Caco-2 (cell line): ENCODE measurements around the gene TRIO. TPM values are rescaled to one million over a fixed set of nuclear protein-coding genes. Genes with fewer than 3 reads are reported as not detected.
A peak's percentile ranks its signal among the peaks of the same experiment; 100 is the strongest.

Experiments used
- BruUV-seq: library from RNA; stranded (reverse); fragments of 400-500 nt; replicated peaks from 2 replicates; lab custom pipeline; 2021; lab: Mats Ljungman, UMichigan
- CTCF ChIA-PET: fragments of 300-600 bp; sonication (Branson Sonifier 250); formaldehyde crosslinking; loops from one replicate; lab custom pipeline; 2022; ENCODE audit warnings: antibody characterized with exemption; lab: Charles Lee
- POLR2A ChIA-PET: fragments of 300-600 bp; sonication (Branson Sonifier 250); formaldehyde crosslinking; loops from one replicate; lab custom pipeline; 2022; ENCODE audit warnings: antibody characterized with exemption; lab: Charles Lee
- DNase-seq, 2 experiments: peaks; one replicate each; pipeline versions ENCODE4 v3.0.0 to v3.0.0-alpha.2; 2020 to 2022
- H3K27me3 ChIP-seq: replicated peaks from 2 replicates; pipeline ENCODE4 v1.6.0; 2011; ENCODE audit warnings: low read length; ENCODE audit not compliant: control insufficient read depth, insufficient read depth
- H3K36me3 ChIP-seq: 2 replicates; pipeline ENCODE4 v1.5.1; 2011; ENCODE audit warnings: low read length; ENCODE audit not compliant: control insufficient read depth, insufficient read depth
- H3K4me1 ChIP-seq: fragments of 250-450 bp; sonication (Bioruptor Pico); 2 replicates; pipeline ENCODE4 v1.5.1; 2020; ENCODE audit warnings: mild to moderate bottlenecking
- H3K4me3 ChIP-seq: 2 replicates; pipeline ENCODE4 v1.5.1; 2011; ENCODE audit warnings: low read depth, mild to moderate bottlenecking, control low read depth, low read length
- H3K9me3 ChIP-seq: fragments of 250-450 bp; sonication (Bioruptor Pico); 2 replicates; pipeline ENCODE4 v1.5.1; 2020; ENCODE audit warnings: mild to moderate bottlenecking, moderate library complexity
- H3K27ac Mint-ChIP-seq: one replicate; pipeline ENCODE4 v1.8.0; 2022; ENCODE audit warnings: mixed read lengths; ENCODE audit not compliant: unreplicated experiment
- H3K27me3 Mint-ChIP-seq: one replicate; pipeline ENCODE4 v1.8.0; 2022; ENCODE audit warnings: mixed read lengths; ENCODE audit not compliant: insufficient read depth, unreplicated experiment
- H3K36me3 Mint-ChIP-seq: one replicate; pipeline ENCODE4 v1.8.0; 2022; ENCODE audit warnings: mild to moderate bottlenecking, mixed read lengths; ENCODE audit not compliant: insufficient read depth, unreplicated experiment
- H3K4me1 Mint-ChIP-seq: one replicate; pipeline ENCODE4 v1.8.0; 2022; ENCODE audit warnings: low read depth, mixed read lengths; ENCODE audit not compliant: unreplicated experiment
- H3K4me3 Mint-ChIP-seq: one replicate; pipeline ENCODE4 v1.8.0; 2022; ENCODE audit warnings: mild to moderate bottlenecking, moderate library complexity, mixed read lengths; ENCODE audit not compliant: unreplicated experiment
- H3K9me3 Mint-ChIP-seq: one replicate; pipeline ENCODE4 v1.8.0; 2022; ENCODE audit warnings: mixed read lengths; ENCODE audit not compliant: unreplicated experiment
- CTCF ChIP-seq, 2 experiments: fragments of 200-600 bp in 1 of 2; IDR thresholded peaks; 1 replicate in 1 of 2; 2 replicates in 1 of 2; pipeline versions ENCODE4 v1.5.1 to v1.8.0; 2011 to 2022; ENCODE audit warnings: antibody characterized with exemption in 1 of 2, control low read depth in 1 of 2, inconsistent platforms in 1 of 2, low read depth in 1 of 2, low read length in 1 of 2, mild to moderate bottlenecking in 1 of 2, moderate library complexity in 1 of 2; ENCODE audit not compliant: insufficient read depth in 1 of 2, severe bottlenecking in 1 of 2, unreplicated experiment in 1 of 2
- intact Hi-C: fragments of 100-400 bp; cut with micrococcal nuclease; formaldehyde crosslinking; loops from one replicate; pipeline ENCODE4 v1.10.0; 2022; ENCODE audit not compliant: unreplicated experiment
- total RNA-seq: library from RNA; stranded (reverse); gene quantifications from 2 replicates; pipeline ENCODE4 v1.2.3, GENCODE V29; 2022

The TRIO gene
- total RNA-seq, 1 experiment from 2014 or later = 92.0 TPM

- Mint-ChIP-seq H3K36me3 (no peaks in the 10 kb centered on the region), H3K27me3 (no peaks in the 10 kb centered on the region), H3K27ac (peak overlapping the region; percentile 39), H3K9me3 (no peaks in the 10 kb centered on the region), H3K4me1 (peaks cover 43% of the 10 kb centered on the region), H3K4me3 (no peak overlapping the region)
- no peaks in the 10 kb centered on the region for H3K9me3 ChIP-seq
- POLR2A ChIA-PET = no interaction called here
- no peak overlapping the region for H3K4me3 ChIP-seq
- intact Hi-C loops = no loop called here
- CTCF ChIA-PET = no interaction called here
- no peak for TF ChIP-seq CTCF (IDR thresholded peaks at IDR 0.05; ENCODE audit: insufficient read depth in 1 of 2, low read depth in 1 of 2, low read length in 1 of 2, severe bottlenecking in 1 of 2, unreplicated experiment in 1 of 2)
- no TSS peak for BruUV-seq
- DNase-seq = no peak
- peaks cover 39% of the 10 kb centered on the region for H3K4me1 ChIP-seq
- H3K36me3 ChIP-seq = no peaks in the 10 kb centered on the region
- no peaks in the 10 kb centered on the region for H3K27me3 ChIP-seq
Measured at GRCh38 chr5:14171046-14171445, 27.9 kb downstream of the TRIO start.

GRCh38 chr5:14171621-14172020, 28.5 kb downstream of the TRIO start:
- no peak overlapping the region for H3K4me3 ChIP-seq
- peak overlapping the region; percentile 39 for H3K27ac Mint-ChIP-seq
- TF ChIP-seq CTCF (IDR thresholded peaks at IDR 0.05; ENCODE audit: insufficient read depth in 1 of 2, low read depth in 1 of 2, low read length in 1 of 2, severe bottlenecking in 1 of 2, unreplicated experiment in 1 of 2) = no peak
- H3K4me1 ChIP-seq = peaks cover 39% of the 10 kb centered on the region
- H3K27me3 Mint-ChIP-seq = no peaks in the 10 kb centered on the region
- no peak overlapping the region for H3K4me3 Mint-ChIP-seq
- H3K9me3 ChIP-seq = no peaks in the 10 kb centered on the region
- H3K9me3 Mint-ChIP-seq = no peaks in the 10 kb centered on the region
- ChIA-PET CTCF (no interaction called here), POLR2A (no interaction called here)
- BruUV-seq = no TSS peak
- DNase-seq = no peak
- peaks cover 41% of the 10 kb centered on the region for H3K4me1 Mint-ChIP-seq
- no peaks in the 10 kb centered on the region for H3K27me3 ChIP-seq
- H3K36me3 ChIP-seq = no peaks in the 10 kb centered on the region
- no peaks in the 10 kb centered on the region for H3K36me3 Mint-ChIP-seq
- intact Hi-C loops = no loop called here

- H3K4me3 ChIP-seq = no peak overlapping the region
- no peaks in the 10 kb centered on the region for H3K9me3 Mint-ChIP-seq
- H3K36me3 Mint-ChIP-seq = no peaks in the 10 kb centered on the region
- no peaks in the 10 kb centered on the region for H3K27me3 Mint-ChIP-seq
- H3K9me3 ChIP-seq = no peaks in the 10 kb centered on the region
- no peaks in the 10 kb centered on the region for H3K36me3 ChIP-seq
- ChIA-PET CTCF (no interaction called here), POLR2A (no interaction called here)
- no TSS peak for BruUV-seq
- no peak overlapping the region for H3K27ac Mint-ChIP-seq
- H3K4me3 Mint-ChIP-seq = no peak overlapping the region
- intact Hi-C loops = no loop called here
- peaks cover 41% of the 10 kb centered on the region for H3K4me1 Mint-ChIP-seq
- H3K27me3 ChIP-seq = no peaks in the 10 kb centered on the region
- no peak for DNase-seq
- H3K4me1 ChIP-seq = peaks cover 39% of the 10 kb centered on the region
- TF ChIP-seq CTCF (IDR thresholded peaks at IDR 0.05; ENCODE audit: insufficient read depth in 1 of 2, low read depth in 1 of 2, low read length in 1 of 2, severe bottlenecking in 1 of 2, unreplicated experiment in 1 of 2) = no peak
Measured at GRCh38 chr5:14172149-14172795, 29.1 kb downstream of the TRIO start.
